ENCODE data around the gene SCYGR5.
"Not testable (repeated sequence)": the region's sequence is repeated elsewhere in the genome, so short reads cannot be mapped to it uniquely, and the experiment has no call there.

SCYGR5 gene, protein sequence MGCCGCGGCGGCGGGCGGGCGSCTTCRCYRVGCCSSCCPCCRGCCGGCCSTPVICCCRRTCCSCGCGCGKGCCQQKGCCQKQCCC

GRCh38 chr2:227666631-227667170 lies at the start of gene SCYGR5:
SCYGR5 (plus strand) TSS chr2:227666804; CDS start chr2:227666804, 0 bp downstream.
- not testable (repeated sequence) for DNase-seq (ENCODE audit: low spot score)

- DNase-seq (ENCODE audit: low spot score) = no peak
Observed at GRCh38 chr2:227617316-227618230, 49.0 kb upstream of the SCYGR5 start, which contains the start of gene SCYGR4. SCYGR4 (plus strand) TSS chr2:227617498; CDS start chr2:227617498, 0 bp downstream.

DNA sequence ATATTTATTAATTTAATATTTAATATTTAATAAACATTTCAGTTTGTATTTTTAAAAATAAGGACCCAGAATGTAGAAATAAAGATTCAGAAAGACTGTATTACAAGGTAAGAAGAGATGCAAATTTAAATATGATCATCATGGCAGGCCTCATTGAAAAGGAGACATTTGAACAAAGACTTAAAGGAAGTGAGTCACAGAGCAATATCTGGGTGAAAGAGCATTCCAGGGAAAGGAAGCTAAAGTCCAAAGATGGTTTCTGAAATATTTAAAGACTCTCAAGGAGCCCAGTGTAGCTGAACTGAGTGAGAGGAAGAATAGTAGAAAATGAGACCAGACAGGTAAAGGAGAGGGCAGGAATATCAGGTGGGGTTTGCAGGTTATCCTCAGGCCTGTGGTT lies 43.4 kb upstream of the SCYGR5 start:
- DNase-seq (ENCODE audit: low spot score) = no peak

DNA sequence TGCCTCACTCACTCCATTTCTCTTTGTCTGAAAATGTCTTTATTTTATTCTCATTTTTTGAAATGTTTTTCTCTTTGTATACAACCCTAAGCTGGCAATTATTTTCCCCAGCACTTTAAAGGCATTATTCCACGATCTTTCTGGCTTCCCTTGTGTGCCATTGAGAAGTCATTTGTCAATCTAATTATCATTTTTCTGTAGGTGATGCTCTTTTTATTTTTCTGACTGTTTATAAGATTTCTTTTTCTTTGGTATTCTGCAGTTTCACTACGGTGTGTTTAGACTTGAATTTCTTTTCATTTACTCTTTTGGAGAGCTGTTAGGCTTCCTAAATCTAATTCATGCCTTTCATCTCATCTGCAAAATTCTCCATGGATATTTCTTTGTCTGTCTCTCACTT lies 41.2 kb upstream of the SCYGR5 start:
- DNase-seq (ENCODE audit: low spot score) = no peak

DNA sequence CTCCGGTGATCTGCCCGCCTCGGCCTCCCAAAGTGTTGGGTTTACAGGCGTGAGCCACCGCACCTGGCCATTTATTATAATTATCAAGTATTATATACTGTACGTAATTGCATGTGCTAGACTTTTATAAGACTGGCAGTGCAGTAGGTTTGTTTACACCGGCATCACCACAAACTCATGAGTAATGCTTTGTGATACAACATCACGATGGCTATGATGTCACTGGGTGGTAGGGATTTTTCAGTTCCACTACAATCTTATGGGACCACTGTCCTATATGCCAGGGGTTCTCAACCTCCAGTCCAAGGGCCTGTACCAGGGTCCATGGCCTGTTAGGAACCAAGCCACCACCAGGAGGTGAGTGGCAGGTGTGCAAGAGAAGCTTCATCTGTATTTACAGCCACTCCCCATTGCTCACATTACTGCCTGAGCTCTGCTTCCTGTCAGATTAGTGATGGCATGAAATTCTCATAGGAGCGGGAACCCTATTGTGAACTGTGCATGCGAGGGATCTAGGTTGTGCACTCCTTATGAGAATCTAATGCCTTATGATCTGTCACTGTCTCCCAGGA lies 39.9 kb upstream of the SCYGR5 start:
- no peak for DNase-seq (ENCODE audit: low spot score)

DNA sequence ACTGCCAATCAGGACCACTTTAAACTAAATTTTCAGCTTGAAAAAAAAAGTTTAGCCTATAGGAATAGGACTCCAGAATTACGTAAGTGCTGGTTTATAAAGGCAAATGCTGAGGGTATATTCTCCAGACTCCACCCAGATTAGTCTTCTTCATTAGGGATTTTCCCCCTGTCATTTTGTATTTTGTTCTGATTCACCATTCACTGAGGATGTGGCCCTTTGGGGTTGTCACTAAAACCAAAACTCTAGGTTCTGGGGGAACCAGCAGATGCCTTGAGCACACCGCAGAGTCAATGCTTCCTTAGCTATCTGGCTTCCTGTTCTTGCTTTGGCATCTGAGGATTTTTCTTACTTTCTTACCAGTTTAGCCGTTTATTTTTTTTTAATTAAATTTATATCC lies 38.8 kb upstream of the SCYGR5 start:
- no peak for DNase-seq (ENCODE audit: low spot score)

- DNase-seq (ENCODE audit: low spot score) = no peak
Observed at GRCh38 chr2:227629435-227629834, 37.2 kb upstream of the SCYGR5 start.

DNA sequence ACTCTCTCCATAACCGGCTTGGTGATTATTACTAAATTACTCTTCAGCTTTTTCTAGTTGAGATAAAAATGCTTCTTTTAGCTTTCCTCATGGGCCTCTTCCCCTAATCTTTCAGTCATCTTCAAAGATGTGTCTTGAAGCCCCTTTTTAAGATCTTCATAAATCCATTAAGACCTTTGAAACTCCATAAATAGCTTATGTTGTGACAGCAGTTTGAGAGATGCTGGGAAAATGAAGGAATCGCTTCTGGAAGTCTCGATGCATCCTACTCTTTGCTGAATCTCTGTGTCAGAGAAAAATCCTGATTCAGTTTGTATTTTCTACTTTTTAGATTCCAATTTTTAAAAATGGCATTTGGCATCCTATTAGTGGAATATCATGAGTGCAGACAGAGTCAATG lies 36.3 kb upstream of the SCYGR5 start:
- DNase-seq (ENCODE audit: low spot score) = no peak

- DNase-seq (ENCODE audit: low spot score) = no peak
Observed at GRCh38 chr2:227632827-227633226, 33.8 kb upstream of the SCYGR5 start.

DNA sequence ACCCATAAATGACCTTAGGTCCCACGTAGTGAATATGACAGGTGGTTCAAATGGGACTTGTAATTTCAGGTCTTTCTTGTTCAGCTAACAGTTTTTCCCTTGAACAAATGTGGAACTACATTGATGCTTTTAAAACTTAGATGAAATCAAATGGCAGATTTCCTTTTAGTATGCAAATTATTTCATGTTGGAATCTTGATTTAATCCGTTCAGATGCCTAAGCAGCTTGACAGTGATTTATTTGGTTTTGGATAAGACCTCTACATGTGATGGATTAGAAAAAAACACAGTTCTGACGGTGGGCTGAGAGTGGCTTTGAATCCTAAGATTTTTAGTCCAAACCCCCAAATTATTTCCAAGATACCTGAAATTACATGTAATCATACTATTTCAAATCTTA lies 32.4 kb upstream of the SCYGR5 start:
- DNase-seq (ENCODE audit: low spot score) = no peak

- no peak for DNase-seq (ENCODE audit: low spot score)
Observed at GRCh38 chr2:227642656-227643055, 23.9 kb upstream of the SCYGR5 start.

DNA sequence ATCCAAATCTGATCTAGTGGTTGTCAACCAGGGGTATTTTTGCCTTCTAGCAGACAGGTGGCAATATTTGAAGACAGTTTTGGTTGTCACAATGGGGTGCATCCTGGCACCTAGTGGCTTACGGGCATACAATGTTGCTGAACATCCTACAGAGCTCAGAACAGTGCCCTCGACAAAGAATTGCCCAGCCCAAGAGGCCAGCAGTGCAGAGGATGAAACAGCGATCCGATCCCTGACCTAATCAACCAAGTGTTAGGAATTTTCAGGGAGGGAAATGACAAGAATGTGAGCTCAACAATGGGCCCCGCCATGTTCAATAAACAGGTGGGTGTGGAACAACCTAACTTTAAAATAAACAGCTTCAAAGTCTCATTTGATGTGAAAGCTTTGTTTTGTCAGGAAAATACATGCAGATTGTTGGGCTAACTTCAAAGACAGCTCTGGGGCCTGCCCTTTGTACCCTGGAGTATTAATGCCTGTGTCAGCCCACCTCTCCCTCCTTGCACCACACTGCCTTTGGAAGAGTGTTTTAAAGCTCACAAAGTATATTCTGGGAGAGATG lies 22.5 kb upstream of the SCYGR5 start:
- DNase-seq (ENCODE audit: low spot score) = no peak

GRCh38 chr2:227653419-227653818 lies 13.2 kb upstream of the SCYGR5 start:
- no peak for DNase-seq (ENCODE audit: low spot score)

DNA sequence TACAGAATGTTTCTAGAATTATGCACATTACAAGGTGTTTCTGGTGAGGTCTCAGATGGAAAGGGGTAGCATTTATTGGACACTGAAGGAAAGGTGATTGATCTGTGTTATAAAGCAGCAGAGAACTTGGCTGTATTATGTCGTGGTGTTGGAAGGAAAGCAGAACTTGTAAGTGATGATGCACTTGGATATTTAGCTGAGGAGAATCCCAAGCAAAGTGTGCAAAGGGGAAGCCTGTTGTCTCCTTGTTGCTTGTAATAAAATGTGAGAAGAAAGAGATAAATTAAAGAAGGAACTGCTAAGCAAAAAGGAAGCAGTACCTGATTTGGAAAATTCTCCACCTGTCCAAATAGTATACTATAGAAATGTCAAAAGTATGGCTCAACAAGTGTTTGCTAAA lies 12.2 kb upstream of the SCYGR5 start:
- no peak for DNase-seq (ENCODE audit: low spot score)

- no peak for DNase-seq (ENCODE audit: low spot score)
Observed at GRCh38 chr2:227655454-227655853, 11.2 kb upstream of the SCYGR5 start.

- no peak for DNase-seq (ENCODE audit: low spot score)
Observed at GRCh38 chr2:227657199-227657845, 9.3 kb upstream of the SCYGR5 start.

- no peak for DNase-seq (ENCODE audit: low spot score)
Observed at GRCh38 chr2:227661025-227661649, 5.5 kb upstream of the SCYGR5 start.

GRCh38 chr2:227661827-227662226 lies 4.8 kb upstream of the SCYGR5 start:
- DNase-seq (ENCODE audit: low spot score) = no peak

DNA sequence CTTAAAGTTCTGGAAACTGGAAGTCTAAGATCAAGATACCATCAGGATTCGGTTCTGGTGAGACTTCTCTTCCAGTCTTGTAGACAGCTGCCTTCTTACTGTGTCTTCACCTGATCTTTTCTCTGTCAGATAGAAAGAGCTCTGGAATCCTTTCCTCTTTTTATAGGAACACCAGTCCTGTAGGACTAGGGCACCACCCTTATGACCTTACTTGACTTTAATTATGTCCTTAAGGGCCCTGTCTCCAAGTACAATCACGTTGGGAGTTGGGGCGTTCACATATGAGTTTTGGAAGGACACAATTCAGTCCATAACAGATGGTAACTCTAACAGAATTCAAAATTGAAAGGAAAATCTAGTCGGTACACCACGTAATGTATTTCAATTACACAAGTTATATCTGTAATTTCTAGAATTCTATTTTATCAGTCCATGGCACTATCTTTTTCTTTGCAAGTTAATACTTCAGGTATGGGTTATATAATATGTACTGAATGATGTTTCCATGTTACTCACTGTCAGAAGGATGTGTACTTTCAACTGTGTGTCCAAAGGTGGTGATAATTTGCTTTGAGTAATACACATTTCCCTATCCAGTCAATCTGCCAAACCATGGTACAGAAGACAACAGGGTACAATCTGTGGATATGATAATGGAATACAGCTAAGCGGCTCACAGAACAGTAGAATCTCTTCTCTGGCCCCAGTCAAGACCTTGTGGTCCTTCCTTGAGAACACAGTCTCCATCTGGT lies 1.2 kb upstream of the SCYGR5 start:
- DNase-seq (ENCODE audit: low spot score) = no peak

GRCh38 chr2:227671170-227671905 lies 4.7 kb downstream of the SCYGR5 start:
- DNase-seq (ENCODE audit: low spot score) = no peak

All from CD4-positive, alpha-beta T cell treated with Interleukin-2 at 100 ng/mL for 4 hours (primary cell).